NT2/D1 (cell line): Measurements from ENCODE around the gene METTL25.

Experiments used
- YY1 ChIP-seq: IDR thresholded peaks from 2 replicates; pipeline ENCODE4 v1.6.1; 2011; ENCODE audit not compliant: insufficient read length, insufficient read depth
- ZNF274 ChIP-seq: IDR thresholded peaks from 2 replicates; pipeline ENCODE4 v1.6.1; 2011; ENCODE audit warnings: mild to moderate bottlenecking, low read depth, low read length

DNA sequence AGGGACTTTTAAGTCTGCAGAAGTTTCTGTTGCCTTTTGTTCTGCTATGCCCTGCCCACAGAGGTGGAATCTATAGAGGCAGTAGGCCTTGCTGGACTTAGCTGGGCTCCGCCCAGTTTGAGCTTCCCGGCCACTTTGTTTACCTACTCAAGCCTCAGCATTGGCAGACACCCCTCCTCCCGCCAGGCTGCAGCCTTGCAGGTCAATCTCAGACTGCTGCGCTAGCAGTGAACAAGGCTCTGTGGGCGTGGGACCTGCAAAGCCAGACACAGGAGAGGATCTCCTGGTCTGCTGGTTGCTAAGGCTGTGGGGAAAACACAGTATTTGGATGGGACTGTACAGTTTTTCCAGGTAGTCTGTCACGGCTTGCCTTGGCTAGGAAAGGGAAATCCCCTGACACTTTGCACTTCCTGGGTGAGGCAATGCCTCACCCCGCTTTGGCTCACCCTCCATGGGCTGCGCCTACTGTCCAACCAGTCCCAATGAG, 43.9 kb upstream of the METTL25 start:
- TF ChIP-seq ZNF274: no peak
- TF ChIP-seq YY1: no peak
